ENCODE results near the gene FAM174C. TPM values are rescaled to one million over a fixed set of nuclear protein-coding genes. Genes with fewer than 3 reads are reported as not detected.

Gene FAM174C
- polyA plus RNA-seq, 3 donors, result 32.8 to 56.2 (median 40.0) TPM

DNA sequence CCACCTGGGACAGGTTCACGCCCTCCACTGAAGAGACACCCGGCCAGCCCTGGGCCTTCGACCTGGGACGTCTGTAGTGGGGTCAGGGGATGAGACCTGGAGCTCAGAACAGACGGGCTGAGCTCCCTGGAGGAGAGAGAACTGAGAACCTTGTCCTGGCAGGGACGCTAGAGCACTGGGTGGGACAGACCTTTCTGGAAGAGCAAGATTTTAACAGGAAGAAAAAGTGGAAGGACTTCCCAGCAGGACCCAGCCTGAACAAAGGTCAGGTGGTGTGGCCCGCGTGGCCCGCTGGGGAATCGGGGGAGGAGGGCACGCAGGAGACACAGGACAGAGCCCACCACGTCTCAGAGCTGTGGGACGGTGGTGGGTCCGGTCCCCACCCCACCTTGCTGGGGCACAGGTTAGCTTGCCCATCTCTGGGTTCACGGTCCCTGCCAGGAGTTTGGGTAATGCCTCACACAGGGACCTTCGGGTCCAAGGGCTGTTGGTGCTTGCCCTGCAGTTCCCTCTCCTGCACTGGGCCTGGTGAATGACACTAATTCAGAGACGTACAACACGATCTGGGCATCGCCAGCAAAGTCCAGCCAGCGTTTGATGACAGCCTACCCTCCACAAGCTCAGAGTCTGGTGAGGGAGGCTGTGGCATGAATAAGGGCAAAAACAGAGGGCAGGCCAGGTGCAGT, 9.1 kb downstream of the FAM174C start:
- Histone ChIP-seq H3K4me3 (replicated peaks in 1 of 3; ENCODE audit: low read depth in 2 of 3, low read length in 3 of 3) (no peak overlapping the region), H2AFZ (ENCODE audit: insufficient read depth, low read depth, low read length, poor library complexity, severe bottlenecking) (no peak overlapping the region), H3K27ac (ENCODE audit: low read depth in 1 of 2, low read length in 2 of 2) (no peak overlapping the region), H3K9ac (ENCODE audit: insufficient read depth, low read length, poor library complexity, severe bottlenecking) (no peak overlapping the region), H3K4me2 (replicated peaks; ENCODE audit: extremely low read depth, low read length, poor library complexity, severe bottlenecking) (no peak overlapping the region), H3K4me1 (ENCODE audit: control insufficient read depth in 1 of 2, insufficient read depth in 2 of 2, low read length in 2 of 2) (no peaks in the 10 kb centered on the region), H4K20me1 (ENCODE audit: insufficient read depth, low read length) (peaks cover 10% of the 10 kb centered on the region), H3K9me3 (replicated peaks in 1 of 2; ENCODE audit: control insufficient read depth in 1 of 2, insufficient read depth in 1 of 2, low read length in 2 of 2) (peaks cover 0 to 10% of the 10 kb centered on the region in 2 donors), H3K27me3 (ENCODE audit: control insufficient read depth in 2 of 2, insufficient read depth in 2 of 2, low read length in 2 of 2) (peaks cover 14 to 54% of the 10 kb centered on the region in 2 donors), H3K36me3 (replicated peaks in 1 of 2; ENCODE audit: control insufficient read depth in 1 of 2, insufficient read depth in 2 of 2, low read length in 2 of 2) (peaks cover under 1 to 4% of the 10 kb centered on the region in 2 donors), H3K79me2 (ENCODE audit: insufficient read depth, low read length) (no peaks in the 10 kb centered on the region)
- H3K4me1 Mint-ChIP-seq, result peaks cover 9% of the 10 kb centered on the region
- peaks cover 0 to 15% (median 5%) of the 10 kb centered on the region in 7 donors for H3K9me3 Mint-ChIP-seq
- H3K27ac Mint-ChIP-seq, result no peak overlapping the region
- H3K36me3 Mint-ChIP-seq, result peaks cover 11 to 16% of the 10 kb centered on the region in 2 donors
- H3K27me3 Mint-ChIP-seq (ENCODE audit: low read depth in 3 of 3), result peaks cover 37 to 61% (median 43%) of the 10 kb centered on the region in 3 donors
- peak overlapping the region in 1 of 2 donors; percentile 83 for H3K4me3 Mint-ChIP-seq
- intact Hi-C loops (cut with micrococcal nuclease), result no loop called here
- TF ChIP-seq, protein P1, sequence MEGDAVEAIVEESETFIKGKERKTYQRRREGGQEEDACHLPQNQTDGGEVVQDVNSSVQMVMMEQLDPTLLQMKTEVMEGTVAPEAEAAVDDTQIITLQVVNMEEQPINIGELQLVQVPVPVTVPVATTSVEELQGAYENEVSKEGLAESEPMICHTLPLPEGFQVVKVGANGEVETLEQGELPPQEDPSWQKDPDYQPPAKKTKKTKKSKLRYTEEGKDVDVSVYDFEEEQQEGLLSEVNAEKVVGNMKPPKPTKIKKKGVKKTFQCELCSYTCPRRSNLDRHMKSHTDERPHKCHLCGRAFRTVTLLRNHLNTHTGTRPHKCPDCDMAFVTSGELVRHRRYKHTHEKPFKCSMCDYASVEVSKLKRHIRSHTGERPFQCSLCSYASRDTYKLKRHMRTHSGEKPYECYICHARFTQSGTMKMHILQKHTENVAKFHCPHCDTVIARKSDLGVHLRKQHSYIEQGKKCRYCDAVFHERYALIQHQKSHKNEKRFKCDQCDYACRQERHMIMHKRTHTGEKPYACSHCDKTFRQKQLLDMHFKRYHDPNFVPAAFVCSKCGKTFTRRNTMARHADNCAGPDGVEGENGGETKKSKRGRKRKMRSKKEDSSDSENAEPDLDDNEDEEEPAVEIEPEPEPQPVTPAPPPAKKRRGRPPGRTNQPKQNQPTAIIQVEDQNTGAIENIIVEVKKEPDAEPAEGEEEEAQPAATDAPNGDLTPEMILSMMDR (IDR thresholded peaks at IDR 0.05), result no peak
- no peak for DNase-seq
- WGBS (ENCODE audit: insufficient coverage), result 80% methylated on average over 16 of the region's 20 CpGs

DNA sequence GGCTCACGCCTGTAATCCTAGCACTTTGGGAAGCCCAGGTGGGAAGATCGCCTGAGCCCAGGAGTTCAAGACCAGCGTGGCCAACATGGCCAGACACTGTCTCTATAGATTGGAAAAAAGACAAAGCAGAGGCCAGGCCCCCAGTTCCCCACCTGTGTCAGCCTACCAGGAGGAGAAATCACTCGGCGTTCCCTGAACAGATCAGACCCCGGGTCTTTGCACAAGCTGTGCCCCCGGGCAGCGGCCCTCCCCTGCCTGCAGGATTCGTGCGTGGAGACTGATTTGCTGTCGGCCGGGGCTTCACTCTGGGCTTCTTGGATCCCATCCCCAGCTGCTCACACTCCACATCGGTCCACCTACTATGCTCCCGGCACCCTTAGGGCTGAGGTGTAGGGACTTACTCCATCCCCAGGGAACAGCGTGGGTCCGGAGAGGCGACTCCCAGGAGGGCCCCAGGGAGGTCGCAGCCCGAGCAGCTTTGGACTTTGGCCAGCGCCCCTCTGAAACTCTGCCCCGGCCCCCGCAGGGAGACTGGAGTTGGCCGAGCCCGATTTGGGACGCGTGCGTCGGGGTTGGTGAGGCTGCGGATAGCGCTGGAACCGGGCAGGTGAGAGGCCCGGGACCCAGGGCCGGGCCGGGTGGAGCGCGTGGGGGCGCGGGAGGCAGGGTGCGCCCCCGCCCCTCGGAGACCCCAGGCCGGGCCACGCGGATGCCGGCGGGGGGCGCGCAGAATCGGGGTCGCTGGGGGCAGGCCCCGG, 9.8 kb downstream of the FAM174C start:
- Histone ChIP-seq H3K4me3 (replicated peaks in 1 of 3; ENCODE audit: low read depth in 2 of 3, low read length in 3 of 3) (no peak overlapping the region), H3K4me2 (replicated peaks; ENCODE audit: extremely low read depth, low read length, poor library complexity, severe bottlenecking) (no peak overlapping the region), H3K9me3 (replicated peaks in 1 of 2; ENCODE audit: control insufficient read depth in 1 of 2, insufficient read depth in 1 of 2, low read length in 2 of 2) (peaks cover 0 to 10% of the 10 kb centered on the region in 2 donors), H3K27me3 (ENCODE audit: control insufficient read depth in 2 of 2, insufficient read depth in 2 of 2, low read length in 2 of 2) (peaks cover 14 to 54% of the 10 kb centered on the region in 2 donors), H3K27ac (ENCODE audit: low read depth in 1 of 2, low read length in 2 of 2) (no peak overlapping the region), H4K20me1 (ENCODE audit: insufficient read depth, low read length) (peaks cover 3% of the 10 kb centered on the region), H3K9ac (ENCODE audit: insufficient read depth, low read length, poor library complexity, severe bottlenecking) (no peak overlapping the region), H3K4me1 (ENCODE audit: control insufficient read depth in 1 of 2, insufficient read depth in 2 of 2, low read length in 2 of 2) (no peaks in the 10 kb centered on the region), H2AFZ (ENCODE audit: insufficient read depth, low read depth, low read length, poor library complexity, severe bottlenecking) (no peak overlapping the region), H3K36me3 (replicated peaks in 1 of 2; ENCODE audit: control insufficient read depth in 1 of 2, insufficient read depth in 2 of 2, low read length in 2 of 2) (no peaks in the 10 kb centered on the region), H3K79me2 (ENCODE audit: insufficient read depth, low read length) (no peaks in the 10 kb centered on the region)
- H3K27me3 Mint-ChIP-seq (ENCODE audit: low read depth in 3 of 3), result peaks cover 37 to 65% (median 45%) of the 10 kb centered on the region in 3 donors
- TF ChIP-seq, protein P1 (IDR thresholded peaks at IDR 0.05), result no peak
- H3K4me3 Mint-ChIP-seq, result peak overlapping the region in 1 of 2 donors; percentile 62
- peaks cover 0 to 14% (median 5%) of the 10 kb centered on the region in 7 donors for H3K9me3 Mint-ChIP-seq
- DNase-seq, result no peak
- 19% methylated on average over 47 of the region's 51 CpGs for WGBS (ENCODE audit: insufficient coverage)
- H3K36me3 Mint-ChIP-seq, result peaks cover 4 to 10% of the 10 kb centered on the region in 2 donors
- H3K27ac Mint-ChIP-seq, result no peak overlapping the region
- intact Hi-C loops (cut with micrococcal nuclease), result no loop called here
- peaks cover 3% of the 10 kb centered on the region for H3K4me1 Mint-ChIP-seq

Data from CD14-positive monocyte (primary cell).